HL-60/S4 (cell line): Measurements from ENCODE around the gene LAMA2.
"Not testable (repeated sequence)": the region's sequence is repeated elsewhere in the genome, so short reads cannot be mapped to it uniquely, and the experiment has no call there.

Experiments
- in situ Hi-C: fragments of 300-500 bp; cut with MboI; formaldehyde crosslinking; loops from 2 replicates; pipeline ENCODE4 v1.14.3; 2022; ENCODE audit warnings: low sequenced_read_pairs

LAMA2 gene

GRCh38 chr6:129006724-129007514 is 124.0 kb downstream of the LAMA2 start:
- in situ Hi-C loops: no loop called here

GRCh38 chr6:129007701-129008373 is 124.9 kb downstream of the LAMA2 start:
- in situ Hi-C loops: no loop called here

- in situ Hi-C loops: no loop called here
Observed at GRCh38 chr6:129008591-129008990, 125.7 kb downstream of the LAMA2 start.

DNA sequence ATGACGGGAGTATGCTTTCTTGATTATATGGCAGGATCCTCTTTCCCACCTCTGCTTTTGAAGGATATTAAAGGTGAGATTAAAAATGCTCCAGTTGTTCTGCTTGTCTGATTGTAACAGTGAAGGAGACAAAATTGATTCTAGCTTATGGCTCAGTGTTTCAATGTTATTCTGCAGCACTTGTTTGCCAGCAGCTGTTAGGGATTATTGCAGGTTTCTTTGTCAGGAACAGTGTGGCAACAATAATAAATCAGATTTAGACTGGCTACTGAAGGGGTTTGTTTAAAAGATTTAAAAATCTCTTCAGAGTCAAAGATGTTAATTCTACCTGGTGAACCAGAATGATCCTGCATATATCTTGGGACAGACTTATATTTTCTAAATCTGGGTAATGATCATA is 126.9 kb downstream of the LAMA2 start:
- in situ Hi-C loops: no loop called here

- in situ Hi-C loops: no loop called here
Observed at GRCh38 chr6:129014302-129014701, 131.4 kb downstream of the LAMA2 start.

GRCh38 chr6:129015721-129016120 is 132.8 kb downstream of the LAMA2 start:
- in situ Hi-C loops: no loop called here

GRCh38 chr6:129016844-129017243 is 133.9 kb downstream of the LAMA2 start:
- in situ Hi-C loops: no loop called here

- in situ Hi-C loops: no loop called here
Observed at GRCh38 chr6:129022011-129022553, 139.1 kb downstream of the LAMA2 start.

GRCh38 chr6:129026601-129027000 is 143.7 kb downstream of the LAMA2 start:
- in situ Hi-C loops: no loop called here

DNA sequence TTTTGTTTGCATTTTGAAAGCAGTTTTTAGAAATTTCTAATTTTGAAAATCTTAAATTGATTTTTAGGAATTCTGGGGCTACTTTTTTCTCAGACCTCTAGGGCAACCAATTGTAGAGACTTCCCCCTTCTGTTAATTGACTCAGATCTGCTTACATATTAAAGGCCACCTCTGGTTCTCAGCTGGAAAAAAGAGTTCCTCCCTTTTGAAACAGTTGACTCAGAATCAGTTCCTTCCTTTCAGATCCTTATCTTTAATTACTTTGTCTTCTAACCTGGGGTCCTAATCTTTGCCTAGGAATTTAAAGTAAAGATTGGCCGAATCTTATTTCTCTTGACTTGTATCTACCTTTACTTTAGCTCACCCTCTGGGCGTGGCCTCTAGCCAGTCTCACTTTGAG is 146.8 kb downstream of the LAMA2 start:
- in situ Hi-C loops: no loop called here

DNA sequence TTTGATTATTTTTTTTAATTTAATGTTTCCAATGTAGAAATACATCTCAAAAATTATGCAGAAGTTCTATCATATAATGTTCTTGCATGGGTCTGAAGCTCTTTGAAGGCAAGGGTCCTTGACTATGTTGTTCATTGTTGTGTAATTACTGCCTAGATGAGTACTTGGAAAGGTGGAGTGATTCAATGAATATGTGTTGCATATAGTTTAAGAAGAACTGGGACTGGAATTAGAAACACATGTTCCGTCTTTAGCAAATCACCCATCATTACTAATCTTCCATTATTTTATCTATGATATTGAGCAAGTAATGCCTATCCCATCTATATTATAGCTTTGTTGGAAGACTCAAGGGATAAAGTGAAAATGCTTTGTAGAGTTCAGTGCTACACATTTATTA is 147.3 kb downstream of the LAMA2 start:
- in situ Hi-C loops: no loop called here

GRCh38 chr6:129031051-129031599 is 148.2 kb downstream of the LAMA2 start:
- in situ Hi-C loops: no loop called here

GRCh38 chr6:129032602-129033001 is 149.7 kb downstream of the LAMA2 start:
- in situ Hi-C loops: no loop called here

GRCh38 chr6:129033180-129033579 is 150.2 kb downstream of the LAMA2 start:
- in situ Hi-C loops: no loop called here

DNA sequence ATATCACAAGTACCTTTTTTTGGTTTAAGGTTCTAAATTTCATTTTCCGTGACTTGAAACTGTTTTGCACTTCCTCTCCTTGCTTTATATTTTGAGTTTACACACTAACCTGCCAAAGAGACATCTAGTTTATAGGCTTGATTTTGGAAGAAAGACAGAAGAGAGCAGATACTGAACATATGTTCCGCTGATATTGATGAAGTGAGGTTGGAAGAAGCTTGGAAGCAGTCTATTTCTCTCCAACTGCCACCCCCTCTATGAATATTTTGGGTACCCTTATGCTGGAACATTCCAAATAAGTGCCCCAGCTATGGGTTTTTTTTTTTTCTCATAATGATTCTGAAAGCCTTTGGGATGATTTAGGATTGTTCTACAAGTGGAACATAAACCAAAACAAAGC is 150.6 kb downstream of the LAMA2 start:
- in situ Hi-C loops: no loop called here

DNA sequence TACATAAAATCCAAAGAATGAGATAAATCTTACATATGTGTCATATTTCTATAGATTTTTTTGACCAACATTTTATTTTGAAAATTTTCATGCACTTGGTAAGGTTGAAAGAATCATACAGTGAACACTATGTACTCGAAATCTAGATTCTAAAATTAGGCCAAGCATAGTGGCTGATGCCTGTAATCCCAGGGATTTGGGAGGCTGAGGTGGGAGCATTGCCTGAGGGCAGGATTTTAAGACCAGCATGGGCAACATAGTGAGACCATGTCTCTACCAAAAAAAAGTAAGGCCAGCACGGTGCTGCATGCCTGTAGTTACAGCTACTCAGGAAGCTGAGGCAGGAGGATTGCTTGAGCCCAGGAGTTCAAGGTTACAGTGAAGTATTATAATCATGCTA is 158.6 kb downstream of the LAMA2 start:
- in situ Hi-C loops: no loop called here

DNA sequence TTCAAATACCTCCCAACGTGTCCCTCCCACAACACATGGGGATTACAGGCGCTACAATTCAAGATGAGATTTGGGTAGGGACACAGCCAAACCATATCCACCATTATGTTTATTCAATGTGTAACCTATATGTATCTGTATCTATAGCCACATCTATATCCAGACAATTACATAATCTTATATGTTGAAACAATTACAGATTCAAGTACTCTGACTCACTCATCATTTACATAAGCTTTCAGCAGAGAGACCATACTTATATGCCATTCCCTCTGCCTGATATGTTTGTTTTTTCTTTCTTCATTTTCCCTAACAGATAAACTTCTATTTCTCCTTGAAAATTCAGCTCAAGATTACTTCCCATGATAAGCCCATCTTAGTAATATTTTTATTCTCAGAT is 163.6 kb downstream of the LAMA2 start:
- in situ Hi-C loops: no loop called here

GRCh38 chr6:129047834-129048233 is 164.9 kb downstream of the LAMA2 start:
- in situ Hi-C loops: no loop called here

GRCh38 chr6:129050086-129050485 is 167.1 kb downstream of the LAMA2 start:
- in situ Hi-C loops: no loop called here

- in situ Hi-C loops: not testable (repeated sequence)
Observed at GRCh38 chr6:129053143-129053542, 170.2 kb downstream of the LAMA2 start.

- in situ Hi-C loops: no loop called here
Observed at GRCh38 chr6:129055796-129056195, 172.9 kb downstream of the LAMA2 start.

- in situ Hi-C loops: no loop called here
Observed at GRCh38 chr6:129059650-129060049, 176.7 kb downstream of the LAMA2 start.
